ENCODE data around the gene ARHGAP15.

- TF ChIP-seq POLR2AphosphoS5 (IDR thresholded peaks at IDR 0.05; ENCODE audit: low read depth): no peak
- no peak for TF ChIP-seq CTCF (conservative IDR thresholded peaks at IDR 0.05; ENCODE audit: low read depth in 2 of 2)
Measured at GRCh38 chr2:143730953-143731260, 601.7 kb downstream of the ARHGAP15 start.

Measured in GM23338 (cell line).